OCI-LY7 (cell line): ENCODE measurements around the gene TMEM238. TPM values are rescaled to one million over a fixed set of nuclear protein-coding genes. Genes with fewer than 3 reads are reported as not detected.

Experiments
- BruUV-seq: library from RNA; stranded (reverse); fragments of 400-500 nt; replicated peaks from 2 replicates; lab custom pipeline; 2021; lab: Mats Ljungman, UMichigan
- CTCF ChIA-PET: fragments of 300-600 bp; sonication (Branson Sonifier 250); formaldehyde crosslinking; loops from one replicate; lab custom pipeline; 2022; ENCODE audit warnings: antibody characterized with exemption; ENCODE audit not compliant: unreplicated experiment; lab: Charles Lee
- POLR2A ChIA-PET: fragments of 300-600 bp; sonication (Branson Sonifier 250); formaldehyde crosslinking; loops from one replicate; lab custom pipeline; 2022; ENCODE audit warnings: antibody characterized with exemption; lab: Charles Lee
- DNase-seq: peaks from one replicate; pipeline ENCODE4 v3.0.0-alpha.2; 2015; ENCODE audit warnings: low spot score
- H2AFZ ChIP-seq: fragments of 200-600 bp; sonication (generic), shearing (Covaris generic); 2 replicates; pipeline ENCODE4 v1.6.1; 2014; ENCODE audit warnings: mild to moderate bottlenecking, antibody characterized with exemption, low read length, moderate library complexity
- H3K27ac ChIP-seq: fragments of 200-600 bp; sonication (generic); 2 replicates; pipeline ENCODE4 v1.5.1; 2014; ENCODE audit warnings: mixed run types, low read depth, mild to moderate bottlenecking, moderate library complexity, low read length, inconsistent platforms; ENCODE audit not compliant: poor library complexity, severe bottlenecking
- H3K36me3 ChIP-seq: fragments of 200-600 bp; sonication (generic); 2 replicates; pipeline ENCODE4 v1.6.1; 2014; ENCODE audit warnings: mild to moderate bottlenecking, antibody characterized with exemption, low read length, moderate library complexity, mixed read lengths; ENCODE audit not compliant: insufficient read depth
- H3K4me1 ChIP-seq: fragments of 200-600 bp; sonication (generic); 2 replicates; pipeline ENCODE4 v1.5.1; 2014; ENCODE audit warnings: mild to moderate bottlenecking, low read length; ENCODE audit not compliant: insufficient read depth, poor library complexity, severe bottlenecking
- H3K4me2 ChIP-seq: fragments of 200-600 bp; sonication (generic); 2 replicates; pipeline ENCODE4 v1.6.1; 2014; ENCODE audit warnings: mild to moderate bottlenecking, low read length
- H3K4me3 ChIP-seq: fragments of 200-600 bp; sonication (generic); 2 replicates; pipeline ENCODE4 v1.5.1; 2014; ENCODE audit warnings: mild to moderate bottlenecking, low read depth, low read length; ENCODE audit not compliant: poor library complexity, severe bottlenecking
- H3K79me2 ChIP-seq: fragments of 200-600 bp; sonication (generic); 2 replicates; pipeline ENCODE4 v1.6.1; 2016; ENCODE audit warnings: low read depth, mild to moderate bottlenecking, low read length, moderate library complexity, mixed read lengths; ENCODE audit not compliant: insufficient read depth
- H3K9me2 ChIP-seq: fragments of 200-600 bp; sonication (generic); 2 replicates; pipeline ENCODE4 v1.6.1; 2016; ENCODE audit warnings: mild to moderate bottlenecking, low read length, mixed read lengths; ENCODE audit not compliant: insufficient read depth
- H3K9me3 ChIP-seq: fragments of 200-600 bp; sonication (generic); 2 replicates; pipeline ENCODE4 v1.6.1; 2014; ENCODE audit warnings: mild to moderate bottlenecking, mixed run types, low read length, mixed read lengths
- H4K20me1 ChIP-seq: fragments of 200-600 bp; sonication (generic); 2 replicates; pipeline ENCODE4 v1.6.1; 2014; ENCODE audit warnings: mild to moderate bottlenecking, antibody characterized with exemption, low read length, moderate library complexity, mixed read lengths; ENCODE audit not compliant: insufficient read depth
- CTCF ChIP-seq: fragments of 200-600 bp; sonication (generic); conservative IDR thresholded peaks from 2 replicates; pipeline ENCODE4 v1.5.1; 2014; ENCODE audit warnings: mild to moderate bottlenecking, antibody characterized with exemption, low read length, moderate library complexity, mixed read lengths
- EZH2phosphoT487 ChIP-seq: fragments of 200-600 bp; sonication (generic); IDR thresholded peaks from 2 replicates; pipeline ENCODE4 v1.6.1; 2018; ENCODE audit warnings: low read depth, borderline replicate concordance, mild to moderate bottlenecking, mixed run types, antibody characterized with exemption, low read length, moderate library complexity, mixed read lengths
- intact Hi-C: fragments of 100-400 bp; cut with micrococcal nuclease; formaldehyde crosslinking; loops from one replicate; pipeline ENCODE4 v1.10.0; 2022; ENCODE audit not compliant: unreplicated experiment
- total RNA-seq, 2 experiments: library from RNA; depleted of rRNA in 1 of 2; stranded (reverse); fragments of >200 nt in 1 of 2; shearing (Covaris generic) in 1 of 2; gene quantifications; 2 replicates each; pipeline ENCODE4 v1.2.3, GENCODE V29; 2014 to 2022

Gene TMEM238
- total RNA-seq, 2 experiments from 2014 or later, result 2.7 to 6.5 TPM

DNA sequence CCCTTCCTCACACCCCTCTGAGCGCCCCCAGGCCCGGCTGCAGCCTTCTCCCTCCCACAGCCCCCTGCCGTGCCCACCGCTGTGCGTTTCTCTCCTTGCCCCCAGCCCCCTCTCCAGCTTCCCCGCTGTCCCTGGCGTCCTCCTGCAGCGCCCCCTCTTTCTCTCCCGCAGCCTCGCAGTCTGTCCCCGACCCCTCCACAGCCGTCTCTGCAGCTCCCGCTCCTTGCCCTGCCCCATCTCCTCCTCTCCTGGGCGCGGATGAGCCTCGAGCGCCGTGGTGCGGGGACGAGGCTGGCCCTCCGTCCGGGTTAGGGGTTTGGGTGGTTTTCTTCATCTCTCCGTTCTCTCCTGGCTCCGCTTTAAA is 43.3 kb downstream of the TMEM238 start:
- Histone ChIP-seq H3K9me3 (no peaks in the 10 kb centered on the region), H3K36me3 (no peaks in the 10 kb centered on the region), H3K9me2 (no peaks in the 10 kb centered on the region), H3K4me2 (peak overlapping the region; percentile 99), H3K4me3 (peak overlapping the region; percentile 89), H3K27ac (no peak overlapping the region), H3K4me1 (peaks cover 28% of the 10 kb centered on the region), H4K20me1 (no peaks in the 10 kb centered on the region), H3K79me2 (no peaks in the 10 kb centered on the region), H2AFZ (no peak overlapping the region)
- CTCF ChIA-PET, result no interaction called here
- peak; percentile 67 for TF ChIP-seq CTCF
- no peak for TF ChIP-seq EZH2phosphoT487
- intact Hi-C loops, result loop anchor here (1.0 kb wide), 1 partner anchor 81 kb away; the partner anchor contains the start of gene PPP6R1
- no TSS peak for BruUV-seq
- POLR2A ChIA-PET, result interaction anchor here (0.6 kb wide), 1 partner anchor 13 kb away, joined by 5 read pairs; no protein-coding TSS in a partner anchor
- no peak for DNase-seq

- POLR2A ChIA-PET, result interaction anchor here (0.5 to 1.5 kb wide), 8 partner anchors 13 to 294 kb away, joined by 3 to 7 read pairs (median 3); partner anchors contain the start of gene TMEM238
- no peaks in the 10 kb centered on the region for H4K20me1 ChIP-seq
- H3K4me3 ChIP-seq, result peak overlapping the region; percentile 89
- no peaks in the 10 kb centered on the region for H3K9me2 ChIP-seq
- DNase-seq, result no peak
- peak overlapping the region; percentile 99 for H3K4me2 ChIP-seq
- TF ChIP-seq EZH2phosphoT487 (no peak), CTCF (no peak)
- CTCF ChIA-PET, result interaction anchor here (0.5 to 1.0 kb wide), 3 partner anchors 9 to 781 kb away, joined by 5 to 7 read pairs (median 6); partner anchors contain the start of gene ZNF787
- H3K9me3 ChIP-seq, result no peaks in the 10 kb centered on the region
- H3K79me2 ChIP-seq, result no peaks in the 10 kb centered on the region
- no TSS peak for BruUV-seq
- H2AFZ ChIP-seq, result no peak overlapping the region
- no peaks in the 10 kb centered on the region for H3K36me3 ChIP-seq
- peak overlapping the region; percentile 53 for H3K27ac ChIP-seq
- intact Hi-C loops, result loop anchor here (2.0 to 5.0 kb wide), 2 partner anchors 29 to 38 kb away; no protein-coding TSS in a partner anchor
- H3K4me1 ChIP-seq, result peaks cover 28% of the 10 kb centered on the region
Measured at GRCh38 chr19:55339889-55340783, 44.0 kb downstream of the TMEM238 start.
